HepG2 (cell line): Measurements from ENCODE around the gene RASGRP2. TPM values are rescaled to one million over a fixed set of nuclear protein-coding genes. Genes with fewer than 3 reads are reported as not detected.

Source experiments
- CENPX ChIP-seq: sonication (generic); formaldehyde crosslinking; IDR thresholded peaks from 2 replicates; pipeline ENCODE4 v1.9.0; 2021; ENCODE audit warnings: mild to moderate bottlenecking, missing genetic modification reagents, moderate library complexity
- CTCF ChIP-seq: sonication (generic); formaldehyde crosslinking; IDR thresholded peaks from 2 replicates; pipeline ENCODE4 v1.5.0; 2020; ENCODE audit warnings: mild to moderate bottlenecking, missing genetic modification reagents, moderate library complexity
- ELF4 ChIP-seq: sonication (generic); formaldehyde crosslinking; IDR thresholded peaks from 2 replicates; pipeline ENCODE4 v1.5.0; 2020; ENCODE audit warnings: missing genetic modification reagents, mild to moderate bottlenecking, moderate library complexity, borderline replicate concordance
- ISL2 ChIP-seq: sonication (generic); formaldehyde crosslinking; IDR thresholded peaks from 2 replicates; pipeline ENCODE4 v1.5.0; 2020; ENCODE audit warnings: missing genetic modification reagents
- JDP2 ChIP-seq: sonication (generic); formaldehyde crosslinking; IDR thresholded peaks from 2 replicates; pipeline ENCODE4 v1.8.1; 2022; ENCODE audit warnings: missing genetic modification reagents, borderline replicate concordance
- KDM2A ChIP-seq: sonication (generic); formaldehyde crosslinking; IDR thresholded peaks from 2 replicates; pipeline ENCODE4 v1.4.0; 2020; ENCODE audit warnings: low read depth, missing genetic modification reagents, borderline replicate concordance
- KLF16 ChIP-seq, 2 experiments: sonication (generic) in 1 of 2; formaldehyde crosslinking in 1 of 2; IDR thresholded peaks; 2 replicates each; pipeline versions ENCODE4 v1.6.1 to v1.8.0; 2016 to 2023; ENCODE audit warnings: missing genetic modification reagents in 2 of 2, missing compliant biosample characterization in 1 of 2
- MTA1 ChIP-seq: sonication (generic); formaldehyde crosslinking; IDR thresholded peaks from 2 replicates; pipeline ENCODE4 v1.4.0; 2020; ENCODE audit warnings: missing genetic modification reagents, mild to moderate bottlenecking, borderline replicate concordance
- POLR2G ChIP-seq: fragments of 200-400 bp; formaldehyde crosslinking; IDR thresholded peaks from 2 replicates; pipeline ENCODE4 v1.6.1; 2018; ENCODE audit warnings: mild to moderate bottlenecking, low read depth, low read length, moderate library complexity
- PRMT3 ChIP-seq: sonication (generic); formaldehyde crosslinking; IDR thresholded peaks from 2 replicates; pipeline ENCODE4 v1.8.1; 2022; ENCODE audit warnings: low read depth, mild to moderate bottlenecking, moderate library complexity, missing genetic modification reagents, borderline replicate concordance
- RBM39 ChIP-seq: fragments of 200-400 bp; formaldehyde crosslinking; IDR thresholded peaks from one replicate; pipeline ENCODE4 v1.6.1; 2018; ENCODE audit warnings: antibody characterized with exemption, mild to moderate bottlenecking, low read depth, low read length; ENCODE audit not compliant: poor library complexity, severe bottlenecking
- RELA ChIP-seq: sonication (generic); formaldehyde crosslinking; IDR thresholded peaks from 2 replicates; pipeline ENCODE4 v1.4.0; 2020; ENCODE audit warnings: missing genetic modification reagents
- RORA ChIP-seq: sonication (generic); formaldehyde crosslinking; IDR thresholded peaks from 2 replicates; pipeline ENCODE4 v1.5.0; 2020; ENCODE audit warnings: mild to moderate bottlenecking, missing genetic modification reagents, moderate library complexity
- SNRNP70 ChIP-seq: fragments of 200-400 bp; formaldehyde crosslinking; IDR thresholded peaks from 2 replicates; pipeline ENCODE4 v1.6.1; 2017; ENCODE audit warnings: mild to moderate bottlenecking, low read depth, low read length, moderate library complexity
- ZBTB1 ChIP-seq: sonication (generic); formaldehyde crosslinking; IDR thresholded peaks from 2 replicates; pipeline ENCODE4 v1.4.0; 2020; ENCODE audit warnings: missing genetic modification reagents, borderline replicate concordance
- ZBTB7B ChIP-seq: sonication (generic); formaldehyde crosslinking; IDR thresholded peaks from 2 replicates; pipeline ENCODE4 v1.4.0; 2020; ENCODE audit warnings: missing genetic modification reagents
- ZFP91 ChIP-seq: sonication (generic); formaldehyde crosslinking; IDR thresholded peaks from 2 replicates; pipeline ENCODE4 v1.9.0; 2022; ENCODE audit warnings: missing genetic modification reagents, mild to moderate bottlenecking, borderline replicate concordance
- ZFX ChIP-seq: sonication (generic); formaldehyde crosslinking; IDR thresholded peaks from 2 replicates; pipeline ENCODE4 v1.4.0; 2020; ENCODE audit warnings: mild to moderate bottlenecking, low read depth, missing genetic modification reagents, moderate library complexity
- ZGPAT ChIP-seq: IDR thresholded peaks from 2 replicates; pipeline ENCODE4 v1.6.1; 2016; ENCODE audit warnings: mild to moderate bottlenecking
- ZNF143 ChIP-seq: sonication (generic); formaldehyde crosslinking; IDR thresholded peaks from 2 replicates; pipeline ENCODE4 v1.4.0; 2020; ENCODE audit warnings: missing genetic modification reagents
- ZNF33B ChIP-seq: sonication (generic); formaldehyde crosslinking; IDR thresholded peaks from 2 replicates; pipeline ENCODE4 v1.5.1; 2020; ENCODE audit warnings: mild to moderate bottlenecking, missing genetic modification reagents
- ZNF547 ChIP-seq: sonication (generic); formaldehyde crosslinking; IDR thresholded peaks from 2 replicates; pipeline ENCODE4 v1.5.1; 2020; ENCODE audit warnings: mild to moderate bottlenecking, missing genetic modification reagents
- ZNF766 ChIP-seq: sonication (generic); formaldehyde crosslinking; IDR thresholded peaks from 2 replicates; pipeline ENCODE4 v1.5.0; 2020; ENCODE audit warnings: missing genetic modification reagents, borderline replicate concordance
- polyA plus RNA-seq, 8 experiments: library from polyadenylated mRNA; depleted of rRNA in 3 of 8; stranded (reverse) in 7 of 8; unstranded in 1 of 8; fragments of >200 nt; fragmentation: Illumina TruSeq in 4 of 8; extraction: Trizol in 4 of 8; gene quantifications; 2 replicates each; pipeline versions ENCODE4 v1.2.1 to v1.2.3, GENCODE V29; 2011 to 2016; ENCODE audit warnings: low read depth in 4 of 8, missing spikeins in 1 of 8, mixed read lengths in 1 of 8; ENCODE audit not compliant: insufficient read depth in 1 of 8
- total RNA-seq, 5 experiments: library from RNA; depleted of rRNA; stranded (reverse); fragments of >200 nt; fragmentation: Illumina TruSeq; extraction: Trizol; gene quantifications; 2 replicates each; pipeline ENCODE4 v1.2.3, GENCODE V29; 2016; ENCODE audit warnings: low read depth in 1 of 5

The RASGRP2 gene
- total and polyA plus RNA-seq, 2 of the 13 experiments (the other 11 are each of a cell fraction or from before 2014, with no cell fraction given), result 0.61 TPM; not detected in 1

GRCh38 chr11:64723117-64723906 lies 20.6 kb downstream of the RASGRP2 start, which contains the start of gene NRXN2 (continued):
- peak; percentile 69 for TF ChIP-seq KDM2A (CRISPR knock-in tag)
- TF ChIP-seq KLF16 (CRISPR knock-in tag; IDR thresholded peaks at IDR 0.05), result no peak
- TF ChIP-seq POLR2G, result no peak
- TF ChIP-seq MTA1 (CRISPR knock-in tag), result peak; percentile 46; the same call in 1 of the 2 replicates
- TF ChIP-seq ZBTB1 (CRISPR knock-in tag), result no peak
- TF ChIP-seq ISL2, result 0 out of 2 replicates have a peak, but pooled peaks have one; percentile 28
- no peak for TF ChIP-seq JDP2 (CRISPR knock-in tag)
- no peak for TF ChIP-seq SNRNP70
- TF ChIP-seq CENPX (CRISPR knock-in tag), result no peak
- TF ChIP-seq ZNF33B (CRISPR knock-in tag), result peak; percentile 67; the same call in 1 of the 2 replicates
- no peak for TF ChIP-seq PRMT3 (CRISPR knock-in tag)
- peak; percentile 29; the same call in 1 of the 2 replicates for TF ChIP-seq ZNF143 (CRISPR knock-in tag)
- TF ChIP-seq ZBTB7B, result peak; percentile 57; the same call in 1 of the 2 replicates
- TF ChIP-seq ZNF766 (CRISPR knock-in tag), result no peak
- TF ChIP-seq ZFX, result peak; percentile 44; the same call in 1 of the 2 replicates
- peak; percentile 38; the same call in 1 of the 2 replicates for TF ChIP-seq ZGPAT
- peak; percentile 83 for TF ChIP-seq CTCF (CRISPR knock-in tag)
- TF ChIP-seq ZFP91 (CRISPR knock-in tag), result peak; percentile 63; the same call in 1 of the 2 replicates
- TF ChIP-seq RELA, result no peak
- no peak for TF ChIP-seq ELF4 (CRISPR knock-in tag)
- TF ChIP-seq RBM39, result peak; percentile 49
- TF ChIP-seq ZNF547 (CRISPR knock-in tag), result peak; percentile 46; the same call in 1 of the 2 replicates
- TF ChIP-seq RORA, result no peak
